GM10266 (cell line): Measurements from ENCODE around the gene TNIK.
A peak's percentile ranks its signal among the peaks of the same experiment; 100 is the strongest.

ENCODE experiments used
- DNase-seq: peaks from one replicate; pipeline ENCODE4 v3.0.0; 2012; ENCODE audit errors: extremely low spot score
- TF ChIP-seq, protein P1 (sequence below): IDR thresholded peaks from 2 replicates; pipeline ENCODE4 v1.5.1; 2012; ENCODE audit warnings: mild to moderate bottlenecking, low read depth; ENCODE audit not compliant: control insufficient read depth, insufficient read depth; ENCODE audit errors: missing control alignments

The TNIK gene

DNA sequence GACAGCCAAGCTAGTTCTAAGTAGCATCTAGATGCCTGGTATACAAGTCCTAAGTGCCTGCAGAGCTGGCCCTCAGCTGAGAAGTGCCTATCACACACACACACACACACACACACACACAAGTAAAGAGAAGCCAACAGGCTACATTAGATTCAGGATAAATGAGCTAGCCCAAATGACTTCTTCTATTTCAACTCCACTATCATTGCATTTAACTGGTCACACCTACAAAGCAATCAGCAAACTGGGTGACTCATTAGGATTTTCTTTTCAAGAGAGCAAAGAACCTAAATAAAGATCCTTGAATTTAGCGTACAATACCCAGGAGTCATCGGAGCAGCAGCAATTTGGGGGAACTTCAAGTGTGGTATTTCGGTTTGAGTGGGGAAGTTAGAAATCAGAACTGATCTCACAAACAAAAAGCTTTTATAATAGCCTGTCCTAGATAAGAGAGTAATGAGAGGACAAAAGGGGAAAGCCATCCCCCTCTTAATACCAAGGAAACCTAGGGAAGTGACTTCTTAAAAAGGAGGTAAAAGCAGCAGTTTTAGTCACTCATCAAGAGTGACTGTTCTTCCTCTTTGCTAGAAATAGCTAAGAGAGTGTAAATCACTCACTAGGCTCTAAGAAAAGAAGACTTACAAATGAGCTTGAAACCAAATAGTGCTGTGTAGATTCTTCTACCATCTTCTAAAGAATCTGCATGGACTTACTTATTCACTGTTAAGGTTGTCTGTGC lies 112.7 kb downstream of the TNIK start:
- TF ChIP-seq, protein P1, sequence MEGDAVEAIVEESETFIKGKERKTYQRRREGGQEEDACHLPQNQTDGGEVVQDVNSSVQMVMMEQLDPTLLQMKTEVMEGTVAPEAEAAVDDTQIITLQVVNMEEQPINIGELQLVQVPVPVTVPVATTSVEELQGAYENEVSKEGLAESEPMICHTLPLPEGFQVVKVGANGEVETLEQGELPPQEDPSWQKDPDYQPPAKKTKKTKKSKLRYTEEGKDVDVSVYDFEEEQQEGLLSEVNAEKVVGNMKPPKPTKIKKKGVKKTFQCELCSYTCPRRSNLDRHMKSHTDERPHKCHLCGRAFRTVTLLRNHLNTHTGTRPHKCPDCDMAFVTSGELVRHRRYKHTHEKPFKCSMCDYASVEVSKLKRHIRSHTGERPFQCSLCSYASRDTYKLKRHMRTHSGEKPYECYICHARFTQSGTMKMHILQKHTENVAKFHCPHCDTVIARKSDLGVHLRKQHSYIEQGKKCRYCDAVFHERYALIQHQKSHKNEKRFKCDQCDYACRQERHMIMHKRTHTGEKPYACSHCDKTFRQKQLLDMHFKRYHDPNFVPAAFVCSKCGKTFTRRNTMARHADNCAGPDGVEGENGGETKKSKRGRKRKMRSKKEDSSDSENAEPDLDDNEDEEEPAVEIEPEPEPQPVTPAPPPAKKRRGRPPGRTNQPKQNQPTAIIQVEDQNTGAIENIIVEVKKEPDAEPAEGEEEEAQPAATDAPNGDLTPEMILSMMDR: no peak
- DNase-seq: peak; percentile 58

DNA sequence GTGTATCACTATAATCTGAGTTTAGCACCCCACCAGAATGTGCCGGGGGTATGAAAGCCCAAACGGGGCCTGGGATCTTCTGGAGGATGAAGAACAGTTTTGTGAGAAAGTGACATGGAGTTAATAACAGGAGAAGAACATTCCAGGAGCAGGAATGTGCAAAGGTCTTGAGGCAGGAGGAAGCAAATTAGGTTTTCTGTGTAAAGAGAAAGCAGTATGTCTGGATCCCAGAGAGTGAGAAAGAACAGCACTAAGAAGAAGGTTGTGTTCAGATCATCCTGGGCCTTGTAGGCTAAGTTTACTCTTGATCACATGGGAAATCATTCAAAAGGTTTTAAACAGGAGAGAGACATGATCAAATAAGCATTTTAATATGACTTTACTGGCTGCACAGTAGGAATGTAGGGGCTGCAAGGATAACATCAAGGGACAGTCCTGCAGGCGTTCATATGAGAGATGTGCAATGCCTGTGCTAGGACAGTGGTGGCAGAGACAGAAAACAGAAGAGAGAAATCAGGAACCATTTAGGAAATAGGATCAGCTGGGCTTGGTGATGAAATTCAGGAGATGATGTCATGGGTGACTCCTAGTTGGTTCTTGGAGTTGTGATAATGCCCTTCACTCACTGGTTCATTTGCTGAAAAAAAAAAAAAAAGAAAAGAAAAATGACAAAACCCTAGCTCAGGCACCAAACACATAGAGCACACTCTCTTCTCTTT lies 113.5 kb downstream of the TNIK start:
- TF ChIP-seq, protein P1: no peak
- DNase-seq: no peak

DNA sequence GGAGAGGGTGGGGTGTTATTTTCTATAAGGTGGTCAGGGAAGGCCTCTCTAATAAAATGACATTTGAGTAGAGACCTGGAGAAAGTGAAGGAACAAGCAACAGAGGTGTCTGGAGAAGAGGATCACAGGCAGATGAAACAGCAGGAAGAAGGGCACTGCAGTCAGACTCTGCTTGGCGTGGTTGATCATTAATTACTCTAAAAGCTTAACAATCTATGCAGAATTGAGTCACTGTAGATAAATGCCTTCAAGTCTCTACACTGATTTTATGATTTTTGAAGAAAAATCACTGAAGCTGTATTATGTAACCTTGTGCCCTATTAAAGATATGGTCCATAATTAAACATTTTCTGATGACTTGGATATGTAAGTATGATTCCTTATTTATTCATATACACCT lies 114.2 kb downstream of the TNIK start:
- no peak for DNase-seq
- TF ChIP-seq, protein P1: no peak

DNA sequence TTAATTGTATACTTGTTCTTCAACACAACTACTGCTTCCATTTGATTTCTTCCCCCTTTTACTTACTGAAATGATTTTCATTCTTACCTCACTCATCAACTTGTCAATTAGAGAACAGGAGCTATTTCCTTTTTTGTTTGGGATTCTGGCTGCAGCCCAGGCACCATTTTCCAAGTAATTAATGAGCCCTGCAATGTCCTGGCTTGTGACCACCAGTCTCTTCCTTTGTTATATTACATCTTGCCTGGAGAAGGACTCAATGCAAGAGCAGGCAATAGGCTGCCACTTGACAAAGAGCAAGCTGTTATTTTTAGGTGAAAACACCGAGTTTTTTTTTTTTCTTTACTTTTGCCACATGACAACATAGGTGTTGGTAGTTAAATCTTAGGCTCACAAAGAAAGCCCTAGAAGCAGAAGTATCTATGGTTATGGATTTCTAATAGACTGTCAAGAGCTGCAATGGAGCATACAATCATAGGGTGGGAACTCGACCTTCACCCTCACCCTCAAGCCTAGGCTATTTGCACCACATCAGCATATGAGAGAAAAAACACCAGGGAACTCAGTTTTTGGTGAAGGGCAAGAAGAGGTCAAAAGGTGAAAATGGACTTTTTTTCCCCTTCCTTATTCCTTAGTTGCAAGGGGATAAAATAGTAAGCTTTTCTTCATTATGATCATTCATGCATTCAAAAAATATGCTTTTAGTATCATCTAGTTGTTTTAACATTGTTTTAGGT lies 114.9 kb downstream of the TNIK start:
- TF ChIP-seq, protein P1: no peak
- DNase-seq: no peak

DNA sequence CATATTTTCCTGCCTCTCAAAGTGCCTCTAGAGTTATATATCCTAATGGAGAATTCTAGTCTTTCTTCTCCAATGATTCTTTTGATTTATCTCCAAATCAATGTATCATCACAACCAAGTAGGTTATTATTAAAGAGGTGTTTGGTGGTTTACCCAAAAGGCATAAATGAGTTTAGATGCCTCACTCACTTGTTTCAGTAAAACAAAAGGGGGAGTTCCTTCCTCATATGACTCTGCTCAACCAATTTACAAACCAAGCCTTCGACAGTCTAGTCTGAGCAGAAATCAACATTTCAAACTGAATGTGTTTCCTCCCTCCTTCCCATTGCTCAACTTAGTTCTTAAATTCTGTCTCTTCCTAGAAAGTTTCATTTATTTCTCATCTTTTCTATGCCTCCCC lies 116.5 kb downstream of the TNIK start:
- no peak for DNase-seq
- TF ChIP-seq, protein P1: no peak

DNA sequence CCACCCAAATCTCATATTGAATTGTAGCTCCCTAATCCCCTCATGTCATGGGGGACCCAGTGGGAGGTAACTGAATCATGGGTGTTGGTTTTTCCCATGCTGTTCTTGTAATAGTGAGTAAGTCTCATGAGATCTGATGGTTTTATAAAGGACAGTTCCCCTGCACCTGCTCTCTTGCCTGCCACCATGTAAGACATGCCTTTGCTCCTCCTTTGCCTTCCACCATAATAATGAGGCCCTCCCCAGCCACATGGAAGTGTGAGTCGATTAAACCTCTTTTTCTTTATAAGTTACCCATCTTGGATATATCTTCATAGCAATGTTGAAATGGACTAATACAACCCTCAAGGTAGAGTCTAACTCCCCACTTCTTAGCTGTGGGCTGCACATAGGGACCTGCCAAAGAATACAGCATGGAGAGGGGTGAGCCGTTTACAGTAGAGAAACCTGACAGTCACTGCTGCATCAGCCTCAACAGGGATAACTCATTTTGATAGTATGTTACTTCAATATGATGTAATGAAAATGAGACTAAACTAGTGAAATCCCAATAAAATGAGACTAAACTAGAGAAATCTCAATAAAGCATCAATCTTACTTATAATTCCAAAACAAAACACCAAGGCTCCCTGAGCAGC lies 117.3 kb downstream of the TNIK start:
- no peak for DNase-seq
- TF ChIP-seq, protein P1: no peak
